ENCODE measurements around the gene COA8.

DNA sequence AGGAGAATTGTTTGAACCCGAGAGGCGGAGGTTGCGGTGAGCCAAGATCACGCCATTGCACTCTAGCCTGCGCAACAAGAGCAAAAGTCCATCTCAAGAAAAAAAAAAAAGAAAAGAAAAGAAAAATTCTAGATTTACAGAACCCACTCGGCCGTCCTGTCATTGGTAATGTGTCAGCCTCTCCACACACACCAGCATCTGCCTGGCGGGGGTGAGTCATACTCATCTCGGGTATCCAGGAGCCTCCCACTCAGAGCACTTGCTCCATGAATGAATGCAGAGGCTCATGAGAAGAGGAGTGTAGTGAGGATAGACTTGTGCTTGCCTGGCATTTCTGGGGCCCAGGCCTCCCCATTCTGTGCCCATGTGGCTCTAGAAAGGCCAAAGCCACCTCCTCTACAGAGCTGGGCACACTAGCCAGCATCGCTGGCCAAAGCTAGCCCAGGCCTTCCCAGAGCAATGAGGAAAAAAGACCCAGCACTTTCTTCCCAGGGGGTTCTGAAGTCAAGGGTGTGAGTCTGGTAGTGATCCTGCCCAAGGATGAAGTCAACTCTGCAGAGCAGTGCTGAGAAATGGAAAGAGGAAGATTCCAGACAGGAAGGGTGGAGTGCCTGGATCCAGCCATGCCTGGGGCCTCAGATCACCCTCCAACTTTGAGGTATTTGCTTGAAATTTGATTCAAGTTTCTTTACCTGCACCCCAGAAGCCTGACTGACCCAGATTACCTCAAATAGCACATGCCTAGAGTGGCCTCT, 35.0 kb downstream of the COA8 start:
- TF ChIP-seq MIXL1 (CRISPR knock-in tag; IDR thresholded peaks at IDR 0.05) (no peak), HNRNPLL (IDR thresholded peaks at IDR 0.05; ENCODE audit: low read depth, low read length, poor library complexity, severe bottlenecking) (no peak), IRF2 (CRISPR knock-in tag; IDR thresholded peaks at IDR 0.05) (no peak), EP300 (IDR thresholded peaks at IDR 0.05; ENCODE audit: low read depth in 2 of 2, low read length in 2 of 2) (no peak), EP300 (CRISPR knock-in tag; IDR thresholded peaks at IDR 0.05; ENCODE audit: borderline replicate concordance) (no peak), USF2 (IDR thresholded peaks at IDR 0.05; ENCODE audit: low read depth, low read length) (no peak), USF2 (CRISPR knock-in tag; IDR thresholded peaks at IDR 0.05; ENCODE audit: borderline replicate concordance) (no peak), CTCF (CRISPR knock-in tag; IDR thresholded peaks at IDR 0.05) (no peak), EEA1 (CRISPR knock-in tag; IDR thresholded peaks at IDR 0.05; ENCODE audit: borderline replicate concordance) (no peak), GATAD1 (CRISPR knock-in tag; IDR thresholded peaks at IDR 0.05) (no peak), HNF4A (CRISPR knock-in tag; IDR thresholded peaks at IDR 0.05) (no peak)
- TF ChIP-seq, protein P1, sequence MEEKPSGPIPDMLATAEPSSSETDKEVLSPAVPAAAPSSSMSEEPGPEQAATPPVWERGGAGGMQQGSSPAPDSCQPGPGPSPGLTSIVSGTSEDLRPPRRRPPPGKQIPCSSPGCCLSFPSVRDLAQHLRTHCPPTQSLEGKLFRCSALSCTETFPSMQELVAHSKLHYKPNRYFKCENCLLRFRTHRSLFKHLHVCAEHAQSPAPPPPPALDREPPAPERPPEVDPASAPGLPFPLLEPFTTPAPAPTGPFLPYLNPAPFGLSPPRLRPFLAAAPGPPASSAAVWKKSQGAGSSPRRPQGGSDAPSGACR (CRISPR knock-in tag; IDR thresholded peaks at IDR 0.05) = no peak

Data from HepG2 (cell line).